HepG2 (cell line): ENCODE measurements around the gene PATZ1. TPM values are rescaled to one million over a fixed set of nuclear protein-coding genes. Genes with fewer than 3 reads are reported as not detected.

ENCODE experiments used
- AGO2 ChIP-seq: fragments of 200-400 bp; formaldehyde crosslinking; optimal IDR thresholded peaks from 2 replicates; pipeline ENCODE3; 2017; ENCODE audit warnings: mild to moderate bottlenecking, low read depth, low read length, moderate library complexity
- AHR ChIP-seq: IDR thresholded peaks from 2 replicates; pipeline ENCODE4 v1.6.1; 2018; ENCODE audit warnings: missing genetic modification reagents, missing compliant biosample characterization
- ATRX ChIP-seq: sonication (generic); formaldehyde crosslinking; IDR thresholded peaks from 2 replicates; pipeline ENCODE4 v1.4.0; 2020; ENCODE audit warnings: missing genetic modification reagents, borderline replicate concordance
- DNMT1 ChIP-seq: sonication (generic); formaldehyde crosslinking; IDR thresholded peaks from 2 replicates; pipeline ENCODE4 v1.5.1; 2020; ENCODE audit warnings: mild to moderate bottlenecking, missing genetic modification reagents
- E2F5 ChIP-seq: sonication (generic); formaldehyde crosslinking; conservative IDR thresholded peaks from 2 replicates; pipeline ENCODE4 v1.4.0; 2020; ENCODE audit warnings: missing genetic modification reagents
- ESRRA ChIP-seq: sonication (generic); formaldehyde crosslinking; IDR thresholded peaks from 2 replicates; pipeline ENCODE4 v1.5.1; 2020; ENCODE audit warnings: mild to moderate bottlenecking, low read depth, missing genetic modification reagents
- GABPA ChIP-seq, 2 experiments: IDR thresholded peaks; 2 replicates each; pipeline ENCODE4 v1.6.1; 2011 to 2016; ENCODE audit warnings: low read depth in 2 of 2, low read length in 1 of 2, missing biosample characterization in 1 of 2, missing genetic modification characterization in 1 of 2
- HMGA1 ChIP-seq: sonication (generic); formaldehyde crosslinking; conservative IDR thresholded peaks from 2 replicates; pipeline ENCODE4 v1.4.0; 2020; ENCODE audit warnings: missing genetic modification reagents
- JUN ChIP-seq: sonication (generic); formaldehyde crosslinking; IDR thresholded peaks from 2 replicates; pipeline ENCODE4 v1.4.0; 2020; ENCODE audit warnings: mild to moderate bottlenecking, missing genetic modification reagents
- MAFK ChIP-seq, 2 experiments: IDR thresholded peaks in 1 of 2; conservative IDR thresholded peaks in 1 of 2; 2 replicates each; pipeline ENCODE4 v1.6.1; 2011; ENCODE audit warnings: improper control_type of control experiment in 2 of 2, low read length in 2 of 2
- MEIS2 ChIP-seq: sonication (generic); formaldehyde crosslinking; IDR thresholded peaks from 2 replicates; pipeline ENCODE4 v1.9.0; 2021; ENCODE audit warnings: mild to moderate bottlenecking, missing genetic modification reagents
- NFATC3 ChIP-seq: sonication (generic); formaldehyde crosslinking; IDR thresholded peaks from 2 replicates; pipeline ENCODE4 v1.5.1; 2020; ENCODE audit warnings: mild to moderate bottlenecking, missing genetic modification reagents
- PAF1 ChIP-seq: IDR thresholded peaks from 2 replicates; pipeline ENCODE4 v1.6.1; 2016; ENCODE audit warnings: missing genetic modification reagents, missing compliant biosample characterization
- POLR2AphosphoS5 ChIP-seq: IDR thresholded peaks from 2 replicates; pipeline ENCODE4 v1.6.1; 2012; ENCODE audit warnings: low read depth, low read length
- RARG ChIP-seq: sonication (generic); formaldehyde crosslinking; IDR thresholded peaks from 2 replicates; pipeline ENCODE4 v1.4.0; 2020; ENCODE audit warnings: low read depth, mild to moderate bottlenecking, missing genetic modification reagents
- ZBTB3 ChIP-seq: sonication (generic); formaldehyde crosslinking; IDR thresholded peaks from 2 replicates; pipeline ENCODE4 v1.4.0; 2020; ENCODE audit warnings: low read depth, mild to moderate bottlenecking, moderate library complexity, missing genetic modification reagents, borderline replicate concordance
- ZNF225 ChIP-seq: sonication (generic); formaldehyde crosslinking; IDR thresholded peaks from 2 replicates; pipeline ENCODE4 v1.4.0; 2020; ENCODE audit warnings: mild to moderate bottlenecking, missing genetic modification reagents
- ZNF296 ChIP-seq: sonication (generic); formaldehyde crosslinking; conservative IDR thresholded peaks from 2 replicates; pipeline ENCODE4 v1.5.0; 2020; ENCODE audit warnings: mild to moderate bottlenecking, missing genetic modification reagents
- ZNF333 ChIP-seq: sonication (generic); formaldehyde crosslinking; IDR thresholded peaks from 2 replicates; pipeline ENCODE4 v1.4.0; 2020; ENCODE audit warnings: mild to moderate bottlenecking, missing genetic modification reagents, borderline replicate concordance
- ZNF343 ChIP-seq: sonication (generic); formaldehyde crosslinking; IDR thresholded peaks from 2 replicates; pipeline ENCODE4 v1.4.0; 2020; ENCODE audit warnings: mild to moderate bottlenecking, missing genetic modification reagents
- ZNF670 ChIP-seq: sonication (generic); formaldehyde crosslinking; IDR thresholded peaks from 2 replicates; pipeline ENCODE4 v1.8.0; 2022; ENCODE audit warnings: mild to moderate bottlenecking, missing genetic modification reagents, borderline replicate concordance
- ZNF749 ChIP-seq: sonication (generic); formaldehyde crosslinking; IDR thresholded peaks from 2 replicates; pipeline ENCODE4 v1.8.0; 2022; ENCODE audit warnings: mild to moderate bottlenecking, missing genetic modification reagents, moderate library complexity, borderline replicate concordance
- polyA plus RNA-seq, 8 experiments: library from polyadenylated mRNA; depleted of rRNA in 3 of 8; stranded (reverse) in 7 of 8; unstranded in 1 of 8; fragments of >200 nt; fragmentation: Illumina TruSeq in 4 of 8; extraction: Trizol in 4 of 8; gene quantifications; 2 replicates each; pipeline versions ENCODE4 v1.2.1 to v1.2.3, GENCODE V29; 2011 to 2016; ENCODE audit warnings: low read depth in 4 of 8, missing spikeins in 1 of 8, mixed read lengths in 1 of 8; ENCODE audit not compliant: insufficient read depth in 1 of 8
- total RNA-seq, 5 experiments: library from RNA; depleted of rRNA; stranded (reverse); fragments of >200 nt; fragmentation: Illumina TruSeq; extraction: Trizol; gene quantifications; 2 replicates each; pipeline ENCODE4 v1.2.3, GENCODE V29; 2016; ENCODE audit warnings: low read depth in 1 of 5
- TF ChIP-seq, protein P1 (sequence below): sonication (generic); formaldehyde crosslinking; IDR thresholded peaks from 2 replicates; pipeline ENCODE4 v1.5.1; 2020; ENCODE audit warnings: mild to moderate bottlenecking, missing genetic modification reagents, borderline replicate concordance

PATZ1 gene
- total and polyA plus RNA-seq, 2 of the 13 experiments (the other 11 are each of a cell fraction or from before 2014, with no cell fraction given) = 24.9 to 30.5 TPM

- TF ChIP-seq E2F5 (CRISPR knock-in tag) (0 out of 2 replicates have a peak, but pooled peaks have one; percentile 67), ZNF333 (CRISPR knock-in tag) (peak; percentile 82; the same call in 1 of the 2 replicates), ZBTB3 (no peak), ATRX (no peak), MEIS2 (peak; percentile 90), ZNF296 (CRISPR knock-in tag) (peak; percentile 65; the same call in 1 of the 2 replicates), ZNF225 (CRISPR knock-in tag) (no peak; the same call in 1 of the 2 replicates), GABPA (IDR thresholded peaks at IDR 0.05; ENCODE audit: low read depth, low read length) (no peak), GABPA (CRISPR knock-in tag; IDR thresholded peaks at IDR 0.05; ENCODE audit: low read depth) (no peak), ESRRA (CRISPR knock-in tag) (peak; percentile 60; the same call in 1 of the 2 replicates), ZNF749 (peak; percentile 89; the same call in 1 of the 2 replicates), ZNF670 (0 out of 2 replicates have a peak, but pooled peaks have one; percentile 33), AHR (0 out of 2 replicates have a peak, but pooled peaks have one; percentile 38), RARG (no peak), MAFK (conservative IDR thresholded peaks at IDR 0.05 in 1 of 2, IDR thresholded peaks at IDR 0.05 in 1 of 2; ENCODE audit: low read length in 2 of 2) (0 out of 4 replicates have a peak, but pooled peaks of 1 of the 2 experiments have one; percentile 17), POLR2AphosphoS5 (no peak), PAF1 (no peak), HMGA1 (no peak), AGO2 (peak; percentile 44), NFATC3 (CRISPR knock-in tag) (no peak), ZNF343 (CRISPR knock-in tag) (no peak), JUN (peak; percentile 94), DNMT1 (CRISPR knock-in tag) (peak; percentile 86)
- TF ChIP-seq, protein P1, sequence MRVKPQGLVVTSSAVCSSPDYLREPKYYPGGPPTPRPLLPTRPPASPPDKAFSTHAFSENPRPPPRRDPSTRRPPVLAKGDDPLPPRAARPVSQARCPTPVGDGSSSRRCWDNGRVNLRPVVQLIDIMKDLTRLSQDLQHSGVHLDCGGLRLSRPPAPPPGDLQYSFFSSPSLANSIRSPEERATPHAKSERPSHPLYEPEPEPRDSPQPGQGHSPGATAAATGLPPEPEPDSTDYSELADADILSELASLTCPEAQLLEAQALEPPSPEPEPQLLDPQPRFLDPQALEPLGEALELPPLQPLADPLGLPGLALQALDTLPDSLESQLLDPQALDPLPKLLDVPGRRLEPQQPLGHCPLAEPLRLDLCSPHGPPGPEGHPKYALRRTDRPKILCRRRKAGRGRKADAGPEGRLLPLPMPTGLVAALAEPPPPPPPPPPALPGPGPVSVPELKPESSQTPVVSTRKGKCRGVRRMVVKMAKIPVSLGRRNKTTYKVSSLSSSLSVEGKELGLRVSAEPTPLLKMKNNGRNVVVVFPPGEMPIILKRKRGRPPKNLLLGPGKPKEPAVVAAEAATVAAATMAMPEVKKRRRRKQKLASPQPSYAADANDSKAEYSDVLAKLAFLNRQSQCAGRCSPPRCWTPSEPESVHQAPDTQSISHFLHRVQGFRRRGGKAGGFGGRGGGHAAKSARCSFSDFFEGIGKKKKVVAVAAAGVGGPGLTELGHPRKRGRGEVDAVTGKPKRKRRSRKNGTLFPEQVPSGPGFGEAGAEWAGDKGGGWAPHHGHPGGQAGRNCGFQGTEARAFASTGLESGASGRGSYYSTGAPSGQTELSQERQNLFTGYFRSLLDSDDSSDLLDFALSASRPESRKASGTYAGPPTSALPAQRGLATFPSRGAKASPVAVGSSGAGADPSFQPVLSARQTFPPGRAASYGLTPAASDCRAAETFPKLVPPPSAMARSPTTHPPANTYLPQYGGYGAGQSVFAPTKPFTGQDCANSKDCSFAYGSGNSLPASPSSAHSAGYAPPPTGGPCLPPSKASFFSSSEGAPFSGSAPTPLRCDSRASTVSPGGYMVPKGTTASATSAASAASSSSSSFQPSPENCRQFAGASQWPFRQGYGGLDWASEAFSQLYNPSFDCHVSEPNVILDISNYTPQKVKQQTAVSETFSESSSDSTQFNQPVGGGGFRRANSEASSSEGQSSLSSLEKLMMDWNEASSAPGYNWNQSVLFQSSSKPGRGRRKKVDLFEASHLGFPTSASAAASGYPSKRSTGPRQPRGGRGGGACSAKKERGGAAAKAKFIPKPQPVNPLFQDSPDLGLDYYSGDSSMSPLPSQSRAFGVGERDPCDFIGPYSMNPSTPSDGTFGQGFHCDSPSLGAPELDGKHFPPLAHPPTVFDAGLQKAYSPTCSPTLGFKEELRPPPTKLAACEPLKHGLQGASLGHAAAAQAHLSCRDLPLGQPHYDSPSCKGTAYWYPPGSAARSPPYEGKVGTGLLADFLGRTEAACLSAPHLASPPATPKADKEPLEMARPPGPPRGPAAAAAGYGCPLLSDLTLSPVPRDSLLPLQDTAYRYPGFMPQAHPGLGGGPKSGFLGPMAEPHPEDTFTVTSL = no peak
These were observed 55.4 kb downstream of the PATZ1 start (continued) for GRCh38 chr22:31290494-31291471.
